Hepatocyte (in vitro differentiated cells): ENCODE measurements around the gene KIF6.

Source experiments
- EZH2 ChIP-seq: fragments of 200-600 bp; sonication (generic); IDR thresholded peaks from 2 replicates; pipeline ENCODE4 v1.6.1; 2016; ENCODE audit warnings: antibody characterized with exemption, mild to moderate bottlenecking, borderline replicate concordance
- TF ChIP-seq, protein P1 (sequence below): fragments of 200-600 bp; sonication (generic); IDR thresholded peaks from 2 replicates; pipeline ENCODE4 v1.5.1; 2016; ENCODE audit warnings: antibody characterized with exemption, mild to moderate bottlenecking; ENCODE audit not compliant: poor library complexity

DNA sequence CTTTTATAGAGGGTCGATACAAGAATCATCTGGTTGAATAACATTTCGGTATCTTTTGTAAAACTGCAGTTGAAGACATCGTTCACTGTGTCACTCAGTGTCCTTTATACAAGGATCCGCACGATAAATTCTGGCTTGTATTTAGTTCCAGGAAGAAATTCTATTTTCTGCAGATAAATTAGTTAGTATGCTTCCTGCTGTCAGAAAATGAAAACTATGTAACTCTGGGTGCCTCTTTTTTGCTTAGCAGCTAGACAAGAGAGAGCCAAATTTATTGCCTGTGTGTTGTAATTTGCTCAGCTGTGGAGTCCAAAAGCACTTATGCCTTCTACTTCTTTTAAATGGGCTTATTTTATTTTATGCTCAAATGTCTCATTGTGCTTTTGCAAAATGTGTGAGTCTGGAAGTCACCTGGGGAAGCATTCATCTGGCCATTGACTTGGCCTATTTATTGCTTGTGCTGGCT lies 346.2 kb downstream of the KIF6 start:
- TF ChIP-seq, protein P1, sequence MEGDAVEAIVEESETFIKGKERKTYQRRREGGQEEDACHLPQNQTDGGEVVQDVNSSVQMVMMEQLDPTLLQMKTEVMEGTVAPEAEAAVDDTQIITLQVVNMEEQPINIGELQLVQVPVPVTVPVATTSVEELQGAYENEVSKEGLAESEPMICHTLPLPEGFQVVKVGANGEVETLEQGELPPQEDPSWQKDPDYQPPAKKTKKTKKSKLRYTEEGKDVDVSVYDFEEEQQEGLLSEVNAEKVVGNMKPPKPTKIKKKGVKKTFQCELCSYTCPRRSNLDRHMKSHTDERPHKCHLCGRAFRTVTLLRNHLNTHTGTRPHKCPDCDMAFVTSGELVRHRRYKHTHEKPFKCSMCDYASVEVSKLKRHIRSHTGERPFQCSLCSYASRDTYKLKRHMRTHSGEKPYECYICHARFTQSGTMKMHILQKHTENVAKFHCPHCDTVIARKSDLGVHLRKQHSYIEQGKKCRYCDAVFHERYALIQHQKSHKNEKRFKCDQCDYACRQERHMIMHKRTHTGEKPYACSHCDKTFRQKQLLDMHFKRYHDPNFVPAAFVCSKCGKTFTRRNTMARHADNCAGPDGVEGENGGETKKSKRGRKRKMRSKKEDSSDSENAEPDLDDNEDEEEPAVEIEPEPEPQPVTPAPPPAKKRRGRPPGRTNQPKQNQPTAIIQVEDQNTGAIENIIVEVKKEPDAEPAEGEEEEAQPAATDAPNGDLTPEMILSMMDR, result no peak
- no peak for TF ChIP-seq EZH2
